ENCODE data around the gene EPHA5.

The EPHA5 gene

DNA sequence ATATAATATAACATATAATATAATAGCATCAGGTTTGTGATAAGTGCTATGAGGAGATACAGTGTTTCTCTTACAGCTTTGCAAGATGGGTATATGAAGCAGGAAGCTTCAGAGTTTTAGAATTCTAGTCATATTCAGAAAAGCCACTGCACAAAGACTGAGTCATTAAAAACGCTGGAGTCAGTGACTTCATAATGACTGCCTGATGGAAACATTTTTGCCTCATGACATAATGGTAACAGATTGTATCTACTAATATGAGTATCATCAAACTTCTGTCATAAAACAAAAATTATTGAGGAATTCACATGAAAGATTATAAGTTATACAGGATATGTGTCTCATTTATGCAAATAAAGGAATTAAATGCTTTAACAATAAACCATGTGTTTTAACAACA, 46.8 kb downstream of the EPHA5 start:
- no peak for DNase-seq

DNA sequence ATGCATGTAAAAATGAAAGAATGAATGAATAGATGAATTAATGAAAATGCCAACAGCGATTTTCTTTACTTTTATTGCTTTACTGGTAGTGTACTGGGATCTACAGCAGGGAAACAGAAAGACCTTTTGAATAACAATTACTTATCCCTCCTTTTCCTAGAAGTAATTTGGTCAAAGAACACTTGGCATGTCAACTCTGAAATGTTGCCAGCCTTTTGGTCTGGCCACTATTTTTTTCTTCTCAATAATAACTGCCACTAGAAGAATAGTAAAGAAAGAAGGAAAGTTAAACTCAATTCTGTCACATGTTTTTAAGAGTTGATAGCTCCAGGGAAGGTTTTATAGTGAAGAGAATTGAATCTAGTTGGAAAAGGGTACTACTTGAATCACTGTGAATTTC, 52.9 kb downstream of the EPHA5 start:
- no peak for DNase-seq

DNA sequence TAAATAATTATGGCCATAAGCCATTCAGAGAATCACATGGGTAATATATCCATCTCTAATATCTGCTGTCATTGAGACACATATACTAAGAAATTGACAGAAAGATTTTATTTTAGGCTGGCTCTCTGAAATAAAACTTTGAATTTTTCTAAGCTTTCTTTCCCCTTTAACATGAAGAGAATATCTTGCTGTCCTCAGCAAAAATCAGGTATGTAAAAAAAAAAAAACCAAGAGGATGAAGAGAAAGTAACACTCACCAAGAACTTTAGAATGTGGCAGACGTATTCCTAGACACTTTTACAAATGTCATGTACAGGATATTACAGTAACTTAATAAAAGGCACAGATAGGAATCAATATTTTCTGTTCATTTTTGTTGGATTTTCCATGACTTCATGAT, 65.8 kb downstream of the EPHA5 start:
- DNase-seq, result no peak

DNA sequence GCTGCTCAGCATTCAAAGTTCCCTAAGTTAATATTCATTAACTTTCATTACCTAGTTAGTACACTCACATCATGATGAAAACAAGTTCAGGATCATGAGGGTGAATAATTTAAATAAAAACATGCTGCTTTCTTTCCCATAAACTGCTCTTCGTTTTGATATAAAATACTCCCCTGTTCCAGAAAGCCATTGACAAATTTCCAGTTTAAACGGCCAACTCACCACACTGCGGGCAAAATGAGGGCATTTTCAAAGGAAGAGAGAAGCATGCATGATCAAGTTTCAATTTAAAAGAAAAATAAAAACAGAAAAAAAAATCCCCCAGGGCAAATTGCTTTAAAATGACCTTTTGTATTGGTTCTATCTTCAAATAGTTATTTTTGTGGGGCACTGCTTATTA, 69.6 kb downstream of the EPHA5 start:
- no peak for DNase-seq

DNA sequence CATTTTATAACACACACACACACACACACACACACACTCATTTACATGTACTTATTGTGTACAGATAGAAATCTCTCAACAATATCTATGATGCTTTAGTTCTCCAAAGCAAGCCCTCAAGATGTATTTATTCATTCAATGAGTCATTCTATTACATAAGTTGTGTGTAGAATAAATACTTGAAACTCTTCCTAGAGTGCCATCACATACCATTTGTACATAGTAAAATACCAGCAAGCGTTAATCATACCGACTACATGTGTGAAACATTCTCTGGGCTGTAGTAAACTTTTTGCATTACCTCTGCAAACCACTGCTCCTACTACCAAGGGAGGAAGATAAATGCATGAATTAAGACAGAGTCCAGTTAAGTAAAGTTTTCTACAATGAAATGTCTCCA, 70.9 kb downstream of the EPHA5 start:
- DNase-seq, result no peak

DNA sequence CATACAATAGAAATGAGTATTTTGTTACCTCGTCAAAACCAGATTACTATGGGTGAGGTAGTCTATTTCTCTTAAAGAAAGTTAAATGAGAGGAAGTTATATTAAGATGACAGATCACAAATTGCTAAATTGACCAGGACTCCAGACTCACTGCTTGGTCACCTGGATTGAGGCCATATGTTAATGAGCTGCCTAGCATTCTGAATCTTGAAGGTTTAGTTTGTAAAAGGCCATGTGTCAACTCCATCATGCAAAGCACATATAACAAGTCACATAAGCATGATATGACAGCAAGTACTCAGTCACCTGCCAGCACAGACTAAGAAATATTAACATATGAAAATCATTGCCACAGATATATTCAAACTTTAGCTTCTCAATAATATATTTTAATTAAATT, 72.6 kb downstream of the EPHA5 start:
- DNase-seq, result no peak

DNA sequence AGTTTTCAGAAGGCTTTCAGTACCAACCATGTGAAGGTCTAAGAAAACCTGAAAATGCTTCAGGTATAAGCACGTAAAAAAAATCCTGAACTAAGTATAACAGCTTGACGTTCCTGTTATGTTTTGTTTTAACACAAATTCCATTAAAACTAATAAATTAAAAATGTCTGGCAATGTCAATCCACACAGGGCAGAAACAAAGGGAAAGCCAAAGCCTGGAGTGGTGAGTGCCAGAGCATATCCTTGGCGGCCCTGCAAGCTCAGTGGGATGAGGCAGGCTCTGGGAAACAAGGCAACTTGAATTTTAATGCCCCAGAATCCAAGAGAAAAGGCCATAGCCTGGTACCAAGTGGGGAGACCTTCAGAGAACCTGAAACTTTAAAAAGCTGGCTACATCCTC, 78.2 kb downstream of the EPHA5 start:
- DNase-seq, result no peak

DNA sequence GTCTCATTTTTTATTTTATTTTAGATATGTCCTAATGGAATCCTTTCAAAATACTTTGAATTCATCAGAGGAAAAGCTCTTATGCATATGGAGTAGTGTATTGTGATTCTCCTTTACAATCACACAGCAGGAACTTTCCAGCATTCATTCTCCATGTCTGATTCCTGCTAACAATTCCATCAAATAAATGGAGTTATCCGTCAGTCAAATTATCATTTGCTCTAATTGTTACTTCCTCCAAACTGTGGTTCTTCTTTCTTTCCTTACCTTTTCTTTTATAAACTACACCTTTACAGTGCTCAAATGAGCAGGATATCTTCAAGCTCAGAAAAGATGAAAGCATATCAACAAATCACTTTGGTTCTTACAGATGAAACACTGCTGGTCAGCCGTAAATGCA, 80.4 kb downstream of the EPHA5 start:
- no peak for DNase-seq

DNA sequence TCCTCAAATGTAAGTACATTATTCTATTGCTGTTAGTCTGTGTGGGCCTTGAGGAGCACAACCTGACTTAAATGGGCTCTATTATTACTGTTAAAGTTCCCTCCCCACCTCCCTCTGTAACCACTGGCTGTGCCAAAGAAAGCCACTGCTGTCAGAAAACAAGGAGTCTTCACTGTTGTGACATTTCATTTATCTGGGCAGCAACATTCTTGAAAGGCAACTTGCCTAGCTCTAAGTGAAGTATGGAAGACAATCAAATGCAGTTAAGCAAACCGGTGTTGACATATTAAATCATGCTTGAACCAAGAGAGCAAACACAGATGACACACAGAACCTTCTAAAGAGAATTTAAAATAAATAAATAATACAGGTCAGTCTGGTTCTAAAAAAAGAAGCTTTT, 81.0 kb downstream of the EPHA5 start:
- no peak for DNase-seq

DNA sequence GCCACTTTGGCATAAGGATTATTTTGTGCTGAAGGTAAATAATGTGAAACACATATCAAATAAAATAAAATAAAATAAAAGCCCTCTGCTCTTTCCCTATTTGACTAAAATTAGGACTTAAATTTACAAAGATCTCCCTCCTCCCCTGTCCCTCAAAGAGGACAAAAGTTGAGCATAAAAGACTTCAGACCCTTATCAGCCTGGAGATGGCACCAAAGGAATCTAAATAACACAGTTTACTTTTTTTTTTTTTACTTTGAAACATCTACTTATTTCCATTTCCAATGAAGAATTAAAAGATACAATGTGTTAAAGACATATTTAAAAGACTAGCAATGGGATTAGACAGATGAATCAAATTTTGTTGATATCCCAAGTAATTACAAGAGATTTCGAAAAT, 89.7 kb downstream of the EPHA5 start:
- no peak for DNase-seq

DNA sequence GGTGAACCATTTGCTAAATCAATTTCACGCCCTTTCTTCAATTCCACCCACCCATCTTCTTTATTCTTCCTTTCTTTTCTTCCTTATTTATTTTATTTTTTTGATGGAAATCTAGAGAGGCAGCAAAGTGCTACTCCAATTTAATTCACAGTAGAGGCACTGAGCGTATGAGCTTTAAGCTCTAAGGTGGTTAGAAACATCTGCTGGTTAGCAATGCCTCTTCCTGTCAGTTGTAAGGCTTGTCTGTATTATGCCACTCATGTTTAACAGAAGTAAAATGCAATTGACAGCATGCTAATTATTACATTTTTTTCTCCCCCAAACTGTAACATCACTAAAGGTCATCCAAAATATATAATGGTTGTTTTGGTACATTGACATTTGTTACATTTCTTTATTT, 103.8 kb downstream of the EPHA5 start:
- DNase-seq, result no peak

DNA sequence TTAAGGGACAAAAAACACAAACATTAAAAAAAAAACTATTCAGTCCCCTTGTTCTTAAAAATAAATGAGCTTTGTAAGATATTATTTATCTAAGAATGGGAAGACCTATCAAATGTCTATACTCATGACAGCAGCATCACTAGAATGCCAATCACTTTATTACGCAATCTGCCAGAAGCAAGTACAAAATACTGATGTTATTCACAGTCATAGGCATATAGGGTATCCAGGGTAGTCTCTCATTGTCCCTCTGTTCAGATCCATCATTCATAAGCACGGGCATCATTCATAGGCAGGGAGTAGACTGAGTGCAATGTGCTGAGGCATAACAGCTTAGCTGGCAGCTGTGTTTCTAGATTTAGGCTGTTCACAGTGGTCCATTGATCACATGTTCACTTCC, 109.1 kb downstream of the EPHA5 start:
- DNase-seq, result no peak

DNA sequence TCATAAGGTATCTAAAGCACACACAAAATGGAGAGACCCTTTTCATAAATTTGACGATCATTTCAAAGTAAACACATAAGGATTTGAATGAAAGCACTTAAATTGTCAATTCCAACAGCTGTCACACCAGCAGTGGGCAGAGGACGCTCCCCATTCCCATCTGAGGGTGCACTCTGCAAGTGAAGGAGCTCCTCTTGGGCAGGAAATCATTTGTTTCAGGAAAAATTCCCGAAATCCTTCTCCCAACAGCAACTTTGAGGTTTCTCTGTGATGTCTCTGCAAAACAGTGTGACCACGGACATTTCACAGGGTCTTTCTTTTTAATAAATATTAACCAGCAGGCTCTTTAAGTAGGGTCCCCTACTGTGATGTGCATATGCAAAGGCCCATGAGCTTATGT, 111.0 kb downstream of the EPHA5 start:
- DNase-seq, result no peak

DNA sequence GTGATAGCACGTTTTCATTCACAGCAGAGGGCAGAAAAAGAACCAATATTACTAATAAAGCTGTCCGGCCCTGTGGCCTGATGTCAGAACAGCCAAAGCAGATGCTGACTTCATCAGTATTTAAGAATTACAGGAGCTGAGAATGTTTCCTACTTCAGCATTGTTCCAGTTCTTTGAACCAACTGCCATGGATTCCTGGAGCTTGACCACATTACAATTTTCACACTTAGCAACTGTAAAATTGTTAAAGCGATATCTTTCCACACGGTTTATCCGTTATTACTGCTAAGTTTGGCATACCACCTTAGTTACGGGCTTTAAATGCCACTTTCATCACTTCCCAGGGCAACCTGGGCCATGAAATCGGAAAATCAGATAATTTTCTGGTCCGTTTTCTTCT, 118.2 kb downstream of the EPHA5 start:
- DNase-seq, result no peak

DNA sequence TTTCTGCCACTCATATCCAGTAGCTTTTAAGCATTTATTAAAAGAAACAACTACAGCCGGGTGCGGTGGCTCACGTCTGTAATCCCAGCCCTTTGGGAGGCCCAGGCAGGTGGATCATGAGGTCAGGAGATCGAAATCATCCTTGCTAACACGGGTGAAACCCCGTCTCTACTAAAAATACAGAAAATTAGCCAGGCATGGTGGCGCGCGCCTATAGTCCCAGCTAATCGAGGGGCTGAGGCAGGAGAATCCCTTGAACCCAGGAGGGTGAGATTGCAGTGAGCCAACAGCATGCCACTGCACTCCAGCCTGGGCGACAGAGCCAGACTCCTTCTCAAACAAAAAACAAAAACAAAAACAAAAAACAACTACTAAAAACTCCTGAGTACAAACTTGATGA, 119.8 kb downstream of the EPHA5 start:
- no peak for DNase-seq

DNA sequence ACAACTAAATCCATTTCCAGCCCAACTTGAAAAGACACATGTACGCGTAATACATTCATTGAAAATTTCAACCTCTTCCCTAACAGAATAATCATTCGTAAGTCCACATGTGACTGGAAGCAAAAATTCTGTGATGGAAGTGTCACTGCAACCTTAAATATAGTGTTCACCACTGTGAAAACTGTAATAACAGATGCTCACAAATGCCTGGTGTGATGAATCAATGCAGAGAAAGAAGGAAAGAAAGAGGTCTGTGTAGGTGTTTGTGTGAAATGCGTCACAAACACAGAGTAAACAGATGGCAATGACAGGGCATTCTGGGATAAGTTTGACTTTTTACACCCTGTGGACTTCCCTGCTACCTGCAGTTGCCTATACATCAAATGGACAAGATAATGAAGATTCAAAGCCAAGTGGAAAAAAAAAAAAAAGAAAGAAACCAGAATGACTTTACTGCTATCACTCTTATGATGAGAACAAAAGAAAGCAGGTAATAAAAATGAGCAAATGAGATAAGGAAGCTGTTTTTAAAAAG, 123.3 kb downstream of the EPHA5 start:
- no peak for DNase-seq

DNA sequence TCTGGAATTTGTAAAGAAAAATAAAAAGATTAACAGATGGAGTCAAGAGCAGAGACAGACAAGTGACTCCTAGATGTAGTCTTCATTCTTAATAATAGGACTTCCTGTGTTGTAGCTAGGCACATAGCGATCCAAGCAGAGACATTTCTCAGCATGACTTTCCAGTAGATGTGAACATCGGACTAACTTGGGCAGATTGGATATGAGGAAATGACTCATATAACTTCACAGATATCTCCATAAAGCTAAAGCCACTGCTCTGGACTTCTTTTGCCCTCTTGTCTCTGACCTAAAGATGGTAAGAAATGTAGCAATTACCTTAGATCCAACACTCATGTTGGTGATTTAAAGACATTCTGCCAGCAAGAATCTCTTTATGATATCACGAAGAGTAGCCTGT, 131.7 kb downstream of the EPHA5 start:
- DNase-seq, result no peak

DNA sequence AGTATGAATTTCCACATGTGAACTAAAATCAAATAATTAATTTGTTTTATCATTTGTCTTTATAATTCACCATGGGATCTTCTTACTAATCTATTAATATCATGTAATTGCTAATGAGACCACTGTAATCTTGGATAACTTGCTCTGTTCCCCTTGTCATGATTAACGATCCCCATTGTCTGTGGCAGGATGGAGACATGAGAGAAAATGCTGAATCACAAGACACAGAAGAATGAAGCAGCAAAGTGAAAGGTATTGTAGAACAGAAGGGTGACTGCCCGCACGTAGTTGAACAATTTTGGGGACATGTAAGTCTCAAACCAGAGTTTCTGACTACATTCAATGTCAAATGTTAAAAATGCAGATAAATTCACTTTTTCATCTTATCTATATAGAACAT, 135.2 kb downstream of the EPHA5 start:
- DNase-seq, result no peak

DNA sequence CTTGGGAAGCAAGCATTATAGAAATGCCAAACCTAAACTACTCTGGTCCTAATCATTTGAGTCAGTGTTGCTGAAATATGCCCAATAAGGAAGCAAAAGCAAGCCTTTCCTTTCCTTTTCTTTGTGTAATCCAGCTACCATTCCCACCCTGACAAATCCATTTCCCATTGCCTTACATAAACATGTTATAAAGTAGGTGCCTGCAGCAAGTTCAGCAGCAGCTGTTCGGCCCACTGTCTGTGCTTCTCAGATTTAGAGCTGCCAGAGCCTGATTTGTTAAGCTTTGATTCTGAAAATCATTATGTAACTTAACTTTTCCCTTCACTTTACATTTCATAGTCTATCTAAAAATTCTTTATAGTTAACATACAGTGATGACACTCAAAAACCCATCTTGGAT, 148.6 kb downstream of the EPHA5 start:
- DNase-seq, result no peak

DNA sequence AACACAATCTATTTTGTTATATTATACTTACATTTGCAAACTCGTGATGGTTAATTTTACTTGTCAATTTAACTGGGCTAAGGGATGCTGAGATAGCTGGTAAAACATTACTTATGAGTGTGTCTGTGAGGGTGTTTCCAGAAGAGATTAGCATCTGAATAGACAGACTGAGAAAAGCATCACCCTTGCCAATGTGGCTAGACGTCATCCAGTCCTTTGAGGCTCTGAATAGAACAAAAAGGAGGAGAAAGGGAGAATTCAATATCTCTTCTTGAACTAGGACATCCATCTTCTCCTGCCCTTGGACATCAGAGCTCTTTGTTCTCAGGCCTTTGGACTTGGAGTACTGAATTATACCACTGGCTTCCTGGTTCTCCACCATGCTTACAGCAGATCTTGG, 154.6 kb downstream of the EPHA5 start:
- no peak for DNase-seq

DNA sequence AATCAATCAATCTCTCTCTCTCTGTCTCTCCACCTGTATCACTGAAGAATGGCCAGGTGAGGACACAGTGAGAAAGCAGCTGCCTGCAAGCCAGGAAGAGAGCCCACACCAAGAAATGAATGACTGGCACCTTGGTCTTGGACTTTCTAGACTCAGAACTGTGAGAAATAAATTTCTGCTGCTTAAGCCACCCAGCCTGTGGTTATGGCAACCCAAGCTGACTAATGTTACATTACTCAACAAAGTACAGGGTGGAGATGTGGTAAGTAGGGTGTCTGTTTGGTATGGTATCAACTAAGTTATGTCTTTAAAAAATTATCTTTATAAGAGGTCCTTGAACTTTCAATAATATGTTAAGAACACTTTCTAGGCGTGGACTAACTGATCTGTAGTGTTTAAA, 159.3 kb downstream of the EPHA5 start:
- no peak for DNase-seq

DNA sequence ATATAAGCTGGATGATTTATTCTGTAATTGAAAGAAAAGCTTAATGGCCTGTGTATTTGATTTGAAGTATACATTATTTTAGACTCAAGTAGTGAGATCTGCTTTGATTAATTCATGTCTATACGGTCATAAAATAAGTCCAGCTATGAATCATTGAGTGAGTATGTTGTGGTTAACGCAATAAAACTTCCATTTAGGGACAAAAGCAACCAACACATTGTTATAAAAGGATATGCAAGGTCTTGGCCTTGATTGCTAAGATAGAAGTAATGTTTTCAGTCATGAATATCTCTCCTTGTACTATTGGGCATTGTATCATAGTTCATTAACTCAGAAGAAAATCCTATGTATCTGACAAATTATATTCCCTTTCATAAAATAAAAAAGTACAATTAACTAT, 162.1 kb downstream of the EPHA5 start:
- DNase-seq, result no peak

DNA sequence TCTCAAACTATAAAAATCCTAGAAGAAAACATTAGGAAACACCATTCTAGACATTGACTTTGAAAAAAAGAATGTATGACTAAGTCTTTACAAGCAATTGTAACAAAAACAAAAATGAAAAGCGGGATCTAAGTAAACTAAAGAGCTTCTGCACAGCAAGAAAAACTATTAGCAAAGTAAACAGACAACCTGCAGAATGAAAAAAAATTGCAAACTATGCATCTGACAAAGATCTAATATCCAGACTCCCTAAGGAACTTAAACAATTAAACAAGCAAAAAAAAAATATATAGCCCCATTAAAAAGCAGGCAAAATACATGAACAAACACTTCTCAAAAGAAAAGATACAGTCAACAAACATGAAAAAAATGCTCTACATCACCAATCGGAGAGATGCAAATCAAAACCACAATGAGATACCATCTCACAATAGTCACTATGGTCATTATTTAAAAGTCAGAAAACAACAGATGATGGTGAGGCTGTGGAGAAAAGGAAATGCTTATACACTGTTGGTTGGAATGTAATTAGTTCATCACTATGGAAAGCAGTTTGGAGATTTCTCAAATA, 168.1 kb downstream of the EPHA5 start:
- DNase-seq, result no peak

DNA sequence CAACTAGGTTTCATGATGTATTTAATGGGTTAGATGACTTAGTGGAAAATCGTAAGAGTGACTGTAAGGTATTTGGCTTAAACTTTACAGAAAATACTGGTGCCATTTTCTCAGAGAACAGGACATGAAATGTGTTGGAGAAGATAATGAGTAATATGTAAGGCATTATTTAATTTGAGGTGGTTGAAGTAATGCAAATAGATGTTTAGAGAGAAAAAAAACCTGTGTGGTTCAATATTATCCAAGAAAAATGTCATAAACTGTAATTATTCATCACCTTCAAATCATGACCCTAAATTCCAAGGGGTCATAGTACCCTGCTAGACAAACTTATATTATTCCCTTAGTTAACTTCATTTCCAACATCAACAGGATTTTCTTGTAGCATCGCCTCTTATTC, 171.7 kb downstream of the EPHA5 start:
- DNase-seq, result no peak

DNA sequence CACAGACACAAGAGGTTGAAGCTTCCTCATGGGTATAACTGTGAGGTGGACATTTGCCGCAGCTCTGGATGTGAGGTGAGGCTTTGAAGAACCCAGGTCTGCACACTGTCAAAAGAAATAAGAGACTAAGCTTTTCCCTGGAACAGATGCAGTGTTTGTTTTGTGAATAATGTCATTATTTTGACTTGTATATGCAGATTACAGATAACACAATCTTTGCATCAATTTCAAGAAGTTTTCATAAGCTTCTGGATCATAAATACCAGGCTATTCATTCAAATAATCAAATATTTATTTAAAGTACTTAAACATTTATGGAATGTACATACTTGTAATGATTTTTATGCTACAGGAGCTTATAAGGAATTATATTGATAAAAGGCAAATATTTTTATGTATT, 174.8 kb downstream of the EPHA5 start:
- no peak for DNase-seq

DNA sequence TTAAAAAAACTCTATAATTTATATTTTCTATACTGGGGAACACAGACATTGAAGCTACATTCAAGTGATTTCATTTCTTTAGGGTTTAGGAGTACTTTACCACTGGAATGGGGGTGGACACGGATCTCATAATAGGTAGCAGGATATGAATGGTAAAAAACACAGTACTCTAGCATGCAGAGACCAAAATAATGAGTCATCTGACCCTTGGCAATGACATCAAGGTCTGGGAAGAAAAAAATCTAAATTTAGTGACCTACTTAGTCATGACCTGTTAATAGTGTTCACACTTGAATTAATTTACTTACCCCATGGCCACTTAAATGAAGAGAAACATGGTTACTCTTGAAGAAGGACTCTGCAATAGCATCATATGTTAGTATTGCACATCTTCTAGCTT, 187.9 kb downstream of the EPHA5 start:
- DNase-seq, result no peak

Data from activated CD8-positive, alpha-beta memory T cell treated with anti-CD3 and anti-CD28 coated beads, Interleukin-2, amount 50 U/mL, for 4 hours (primary cell).